OCI-LY7 (cell line): ENCODE results near the gene PARP12. TPM values are rescaled to one million over a fixed set of nuclear protein-coding genes. Genes with fewer than 3 reads are reported as not detected.

ENCODE experiments used
- BruUV-seq: library from RNA; stranded (reverse); fragments of 400-500 nt; replicated peaks from 2 replicates; lab custom pipeline; 2021; lab: Mats Ljungman, UMichigan
- CTCF ChIA-PET: fragments of 300-600 bp; sonication (Branson Sonifier 250); formaldehyde crosslinking; loops from one replicate; lab custom pipeline; 2022; ENCODE audit warnings: antibody characterized with exemption; ENCODE audit not compliant: unreplicated experiment; lab: Charles Lee
- POLR2A ChIA-PET: fragments of 300-600 bp; sonication (Branson Sonifier 250); formaldehyde crosslinking; loops from one replicate; lab custom pipeline; 2022; ENCODE audit warnings: antibody characterized with exemption; lab: Charles Lee
- DNase-seq: peaks from one replicate; pipeline ENCODE4 v3.0.0-alpha.2; 2015; ENCODE audit warnings: low spot score
- H2AFZ ChIP-seq: fragments of 200-600 bp; sonication (generic), shearing (Covaris generic); 2 replicates; pipeline ENCODE4 v1.6.1; 2014; ENCODE audit warnings: mild to moderate bottlenecking, antibody characterized with exemption, low read length, moderate library complexity
- H3K27ac ChIP-seq: fragments of 200-600 bp; sonication (generic); 2 replicates; pipeline ENCODE4 v1.5.1; 2014; ENCODE audit warnings: mixed run types, low read depth, mild to moderate bottlenecking, moderate library complexity, low read length, inconsistent platforms; ENCODE audit not compliant: poor library complexity, severe bottlenecking
- H3K36me3 ChIP-seq: fragments of 200-600 bp; sonication (generic); 2 replicates; pipeline ENCODE4 v1.6.1; 2014; ENCODE audit warnings: mild to moderate bottlenecking, antibody characterized with exemption, low read length, moderate library complexity, mixed read lengths; ENCODE audit not compliant: insufficient read depth
- H3K4me1 ChIP-seq: fragments of 200-600 bp; sonication (generic); 2 replicates; pipeline ENCODE4 v1.5.1; 2014; ENCODE audit warnings: mild to moderate bottlenecking, low read length; ENCODE audit not compliant: insufficient read depth, poor library complexity, severe bottlenecking
- H3K4me2 ChIP-seq: fragments of 200-600 bp; sonication (generic); 2 replicates; pipeline ENCODE4 v1.6.1; 2014; ENCODE audit warnings: mild to moderate bottlenecking, low read length
- H3K4me3 ChIP-seq: fragments of 200-600 bp; sonication (generic); 2 replicates; pipeline ENCODE4 v1.5.1; 2014; ENCODE audit warnings: mild to moderate bottlenecking, low read depth, low read length; ENCODE audit not compliant: poor library complexity, severe bottlenecking
- H3K79me2 ChIP-seq: fragments of 200-600 bp; sonication (generic); 2 replicates; pipeline ENCODE4 v1.6.1; 2016; ENCODE audit warnings: low read depth, mild to moderate bottlenecking, low read length, moderate library complexity, mixed read lengths; ENCODE audit not compliant: insufficient read depth
- H3K9me2 ChIP-seq: fragments of 200-600 bp; sonication (generic); 2 replicates; pipeline ENCODE4 v1.6.1; 2016; ENCODE audit warnings: mild to moderate bottlenecking, low read length, mixed read lengths; ENCODE audit not compliant: insufficient read depth
- H3K9me3 ChIP-seq: fragments of 200-600 bp; sonication (generic); 2 replicates; pipeline ENCODE4 v1.6.1; 2014; ENCODE audit warnings: mild to moderate bottlenecking, mixed run types, low read length, mixed read lengths
- H4K20me1 ChIP-seq: fragments of 200-600 bp; sonication (generic); 2 replicates; pipeline ENCODE4 v1.6.1; 2014; ENCODE audit warnings: mild to moderate bottlenecking, antibody characterized with exemption, low read length, moderate library complexity, mixed read lengths; ENCODE audit not compliant: insufficient read depth
- CTCF ChIP-seq: fragments of 200-600 bp; sonication (generic); conservative IDR thresholded peaks from 2 replicates; pipeline ENCODE4 v1.5.1; 2014; ENCODE audit warnings: mild to moderate bottlenecking, antibody characterized with exemption, low read length, moderate library complexity, mixed read lengths
- EZH2phosphoT487 ChIP-seq: fragments of 200-600 bp; sonication (generic); IDR thresholded peaks from 2 replicates; pipeline ENCODE4 v1.6.1; 2018; ENCODE audit warnings: low read depth, borderline replicate concordance, mild to moderate bottlenecking, mixed run types, antibody characterized with exemption, low read length, moderate library complexity, mixed read lengths
- intact Hi-C: fragments of 100-400 bp; cut with micrococcal nuclease; formaldehyde crosslinking; loops from one replicate; pipeline ENCODE4 v1.10.0; 2022; ENCODE audit not compliant: unreplicated experiment
- total RNA-seq, 2 experiments: library from RNA; depleted of rRNA in 1 of 2; stranded (reverse); fragments of >200 nt in 1 of 2; shearing (Covaris generic) in 1 of 2; gene quantifications; 2 replicates each; pipeline ENCODE4 v1.2.3, GENCODE V29; 2014 to 2022

Gene PARP12
- total RNA-seq, 2 experiments from 2014 or later: 6.5 to 12.5 TPM

DNA sequence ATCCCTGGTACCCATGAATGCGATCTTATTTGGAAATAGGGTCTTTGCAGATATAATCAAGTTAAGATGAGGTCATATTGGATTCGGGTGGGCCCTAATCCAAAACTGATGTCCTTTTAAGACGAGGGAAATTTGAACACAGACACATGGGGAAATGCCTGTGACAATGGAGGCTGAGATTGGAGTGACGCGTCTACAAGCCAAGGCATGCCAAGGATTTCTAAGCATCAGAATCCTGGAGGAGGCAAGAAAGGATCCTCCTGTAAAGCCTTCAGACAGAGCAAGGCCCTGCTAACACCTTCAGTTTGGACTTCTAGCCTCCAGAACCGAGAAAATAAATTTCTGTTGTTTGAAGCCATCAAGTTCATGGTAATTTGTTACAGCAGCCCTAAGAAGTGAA is 18.5 kb downstream of the PARP12 start:
- DNase-seq: no peak
- Histone ChIP-seq H3K9me2 (no peaks in the 10 kb centered on the region), H4K20me1 (no peaks in the 10 kb centered on the region), H3K4me1 (no peaks in the 10 kb centered on the region), H3K79me2 (no peaks in the 10 kb centered on the region), H3K27ac (no peak overlapping the region), H3K36me3 (no peaks in the 10 kb centered on the region), H3K4me2 (no peak overlapping the region), H2AFZ (no peak overlapping the region), H3K9me3 (no peaks in the 10 kb centered on the region), H3K4me3 (no peak overlapping the region)
- POLR2A ChIA-PET: interaction anchor here (0.7 kb wide), 1 partner anchor 455 kb away, joined by 4 read pairs; no protein-coding TSS in a partner anchor
- no peak for TF ChIP-seq CTCF
- BruUV-seq: no TSS peak
- intact Hi-C loops: no loop called here
- CTCF ChIA-PET: no interaction called here

DNA sequence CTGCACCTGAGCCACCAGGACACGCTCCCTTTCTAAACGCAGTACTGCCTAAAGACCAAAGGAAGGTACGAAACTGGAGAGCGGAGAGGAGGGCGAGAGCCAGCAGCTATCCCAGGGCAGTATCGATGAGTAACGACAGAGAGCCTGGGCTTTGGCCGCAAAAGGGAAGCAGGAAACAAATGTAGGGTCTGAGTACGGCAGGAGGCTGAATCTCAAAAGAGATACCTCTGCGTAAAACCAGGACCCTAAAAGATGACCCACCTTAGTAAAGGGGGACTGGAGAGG is 20.4 kb downstream of the PARP12 start:
- BruUV-seq: no TSS peak
- H3K4me1 ChIP-seq: no peaks in the 10 kb centered on the region
- ChIA-PET CTCF (no interaction called here), POLR2A (interaction anchor here (1.0 kb wide), 1 partner anchor 12 kb away, joined by 3 read pairs; no protein-coding TSS in a partner anchor)
- no peaks in the 10 kb centered on the region for H3K79me2 ChIP-seq
- DNase-seq: no peak
- TF ChIP-seq CTCF (no peak), EZH2phosphoT487 (no peak)
- intact Hi-C loops: no loop called here
- H3K36me3 ChIP-seq: no peaks in the 10 kb centered on the region
- no peak overlapping the region for H2AFZ ChIP-seq
- H3K4me3 ChIP-seq: no peak overlapping the region
- no peaks in the 10 kb centered on the region for H4K20me1 ChIP-seq
- no peaks in the 10 kb centered on the region for H3K9me3 ChIP-seq
- no peak overlapping the region for H3K4me2 ChIP-seq
- H3K27ac ChIP-seq: no peak overlapping the region
- no peaks in the 10 kb centered on the region for H3K9me2 ChIP-seq

GRCh38 chr7:140041659-140042385 is 20.9 kb downstream of the PARP12 start:
- no peaks in the 10 kb centered on the region for H3K9me3 ChIP-seq
- no peak overlapping the region for H3K4me2 ChIP-seq
- intact Hi-C loops: no loop called here
- H3K36me3 ChIP-seq: no peaks in the 10 kb centered on the region
- TF ChIP-seq CTCF (no peak), EZH2phosphoT487 (no peak)
- H3K4me3 ChIP-seq: no peak overlapping the region
- no TSS peak for BruUV-seq
- H3K4me1 ChIP-seq: no peaks in the 10 kb centered on the region
- H3K9me2 ChIP-seq: no peaks in the 10 kb centered on the region
- no peaks in the 10 kb centered on the region for H3K79me2 ChIP-seq
- ChIA-PET POLR2A (interaction anchor here (1.0 kb wide), 1 partner anchor 12 kb away, joined by 3 read pairs; no protein-coding TSS in a partner anchor), CTCF (no interaction called here)
- H2AFZ ChIP-seq: no peak overlapping the region
- DNase-seq: no peak
- H3K27ac ChIP-seq: no peak overlapping the region
- no peaks in the 10 kb centered on the region for H4K20me1 ChIP-seq
